Cerebellar nuclear complex (tissue), 1 donor: Measurements from ENCODE around the gene PA2G4.
"Not testable (repeated sequence)": the region's sequence is repeated elsewhere in the genome, so short reads cannot be mapped to it uniquely, and the experiment has no call there.

Experiments
- DNase-seq, 2 experiments: peaks; one replicate each; lab custom pipeline; 2025; lab: John Stamatoyannopoulos, UW

PA2G4 gene

DNA sequence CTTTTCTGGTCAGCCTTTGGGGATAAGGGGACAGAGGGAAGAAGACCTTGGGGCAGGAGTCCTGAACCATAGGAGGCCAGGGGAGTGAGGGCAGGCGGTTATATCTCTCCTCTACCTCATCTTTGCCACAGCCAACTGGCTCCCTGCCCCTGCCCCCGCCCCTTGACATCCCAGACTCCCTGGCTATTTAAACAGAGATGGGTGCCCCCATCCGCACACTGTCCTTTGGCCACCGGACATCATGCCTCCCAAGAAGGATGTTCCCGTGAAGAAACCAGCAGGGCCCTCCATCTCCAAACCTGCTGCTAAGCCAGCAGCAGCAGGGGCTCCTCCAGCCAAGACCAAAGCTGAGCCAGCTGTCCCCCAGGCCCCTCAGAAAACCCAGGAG is 49.3 kb downstream of the PA2G4 start:
- DNase-seq, result no peak

DNA sequence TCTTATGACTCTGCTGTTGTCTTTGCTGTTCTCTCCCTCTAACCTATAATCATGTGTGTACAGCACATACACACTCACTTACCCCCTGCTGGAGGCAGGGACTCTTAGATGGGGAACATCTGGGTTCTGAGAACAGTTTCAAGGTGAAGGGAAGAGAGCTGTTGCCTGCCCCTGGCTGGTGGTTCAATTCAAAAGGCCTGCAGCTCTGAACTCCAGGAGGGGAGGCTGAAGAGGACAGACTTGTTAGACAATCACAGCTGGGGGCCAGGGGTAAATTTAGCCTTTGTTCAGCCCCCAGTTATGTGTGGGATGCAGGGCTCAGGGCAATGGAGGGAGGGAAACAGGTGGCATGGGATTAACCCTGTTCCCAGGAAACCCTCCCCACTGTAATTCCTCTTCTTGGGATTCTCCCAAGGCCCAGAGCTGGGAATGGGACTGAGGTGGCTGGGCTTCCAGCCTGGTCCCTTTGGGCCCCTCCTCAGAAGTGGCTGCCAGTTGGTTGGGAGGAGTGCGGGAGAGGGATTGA is 50.0 kb downstream of the PA2G4 start:
- no peak for DNase-seq

DNA sequence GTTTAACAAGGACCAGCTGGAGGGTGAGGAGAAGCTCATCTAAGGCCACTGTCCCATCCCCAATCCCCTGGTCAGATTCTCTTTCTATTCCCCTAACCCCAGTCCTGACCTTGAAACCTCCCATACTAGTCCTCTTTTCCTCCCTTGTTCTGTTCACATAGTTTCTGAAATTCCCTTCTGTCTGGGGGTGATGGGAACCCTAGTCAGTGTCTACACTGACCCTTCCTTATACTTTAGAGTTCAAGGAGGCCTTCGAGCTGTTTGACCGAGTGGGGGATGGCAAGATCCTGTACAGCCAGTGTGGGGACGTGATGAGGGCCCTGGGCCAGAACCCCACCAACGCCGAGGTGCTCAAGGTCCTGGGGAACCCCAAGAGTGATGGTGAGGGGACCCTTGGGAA is 50.5 kb downstream of the PA2G4 start:
- no peak for DNase-seq

DNA sequence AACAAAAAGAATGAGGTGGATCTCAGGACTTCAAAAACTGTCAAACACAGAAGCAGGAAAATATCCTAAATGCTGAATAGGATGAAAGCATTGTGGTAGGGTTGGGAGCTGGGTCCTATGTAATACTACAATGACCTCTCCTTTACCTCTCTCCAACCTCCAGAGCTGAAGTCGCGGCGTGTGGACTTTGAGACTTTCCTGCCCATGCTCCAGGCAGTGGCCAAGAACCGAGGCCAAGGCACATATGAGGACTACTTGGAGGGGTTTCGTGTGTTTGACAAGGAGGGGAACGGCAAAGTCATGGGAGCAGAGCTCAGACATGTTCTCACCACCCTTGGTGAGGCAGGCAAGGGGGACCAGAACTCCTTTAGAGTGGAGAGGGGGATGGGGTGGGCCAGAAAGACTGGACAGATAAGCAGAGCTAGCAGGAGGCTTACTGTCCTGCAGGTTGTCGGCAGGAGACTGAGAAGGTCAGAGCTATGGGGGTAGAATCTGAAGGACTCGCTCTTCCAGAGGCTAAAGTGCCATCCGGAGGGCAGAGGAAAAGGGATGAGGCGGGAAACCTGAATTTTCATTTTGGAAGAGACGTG is 51.0 kb downstream of the PA2G4 start:
- no peak for DNase-seq

DNA sequence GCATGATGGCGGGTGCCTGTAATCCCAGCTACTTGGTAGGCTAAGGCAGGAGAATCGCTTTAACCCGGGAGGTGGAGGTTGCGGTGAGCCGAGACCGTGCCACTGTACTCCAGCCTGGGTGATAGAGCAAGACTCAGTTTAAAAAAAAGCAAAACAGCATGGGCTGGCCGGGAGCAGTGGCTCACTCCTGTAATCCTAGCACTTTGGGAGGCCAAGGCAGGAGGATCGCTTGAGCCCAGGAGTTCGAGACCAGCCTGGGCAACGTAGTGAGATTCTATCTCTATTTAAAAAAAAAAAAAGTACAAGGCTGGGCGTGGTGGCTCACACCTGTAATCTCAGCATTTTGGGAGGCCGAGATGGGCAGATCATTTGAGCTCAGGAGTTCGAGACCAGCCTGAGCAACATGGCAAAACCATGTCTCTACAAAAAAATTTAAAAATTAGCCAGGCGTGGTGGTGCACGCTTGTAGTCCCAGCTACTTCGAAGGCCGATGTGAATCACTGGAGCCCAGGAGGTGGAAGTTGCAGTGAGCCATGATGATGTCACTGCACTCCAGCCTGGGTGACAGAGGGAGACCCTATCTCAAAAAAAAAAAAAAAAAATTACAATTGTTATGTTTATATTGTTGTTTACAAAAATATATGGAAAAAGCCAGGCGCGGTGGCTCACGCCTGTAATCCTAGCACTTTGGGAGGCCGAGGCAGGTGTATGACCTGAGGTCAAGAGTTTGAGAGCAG is 52.3 kb downstream of the PA2G4 start:
- DNase-seq, result not testable (repeated sequence)

DNA sequence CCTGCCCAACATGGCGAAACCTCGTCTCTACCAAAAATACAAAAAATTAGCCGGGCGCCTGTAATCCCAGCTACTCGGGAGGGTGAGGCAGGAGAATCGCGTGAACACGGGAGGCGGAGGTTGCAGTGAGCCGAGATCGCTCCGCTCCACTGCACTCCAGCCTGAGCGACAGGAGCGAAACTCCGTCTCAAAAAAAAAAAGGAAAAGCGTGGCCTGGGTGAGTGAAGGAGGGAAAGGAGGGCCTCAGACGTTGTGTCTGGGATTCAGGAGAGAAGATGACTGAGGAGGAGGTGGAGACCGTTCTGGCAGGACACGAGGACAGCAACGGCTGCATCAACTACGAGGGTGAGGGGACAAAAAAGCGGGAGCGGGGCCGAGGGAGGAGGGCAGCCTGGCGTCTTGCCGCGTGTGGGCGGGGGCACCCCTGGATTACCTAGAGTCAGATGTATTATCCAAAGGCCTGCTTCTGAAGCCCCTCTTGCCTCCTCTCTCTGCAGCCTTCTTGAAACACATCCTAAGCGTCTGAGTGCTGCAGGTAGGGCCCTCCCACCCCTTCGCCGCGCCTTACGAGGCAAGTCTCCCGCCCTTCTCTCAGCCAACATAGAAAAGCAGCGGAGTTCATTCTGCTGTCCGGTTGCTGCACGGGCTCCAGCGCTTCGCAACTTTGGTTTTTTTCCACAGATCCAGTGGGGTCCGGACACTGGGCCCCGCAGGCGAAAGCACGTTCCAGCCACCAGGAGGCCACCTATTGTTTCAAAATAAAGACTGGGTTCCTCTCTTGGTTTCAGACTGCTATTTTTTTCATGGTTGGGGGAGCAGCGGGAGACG is 53.1 kb downstream of the PA2G4 start:
- peak in 1 of 2 experiments; percentile 58 for DNase-seq

DNA sequence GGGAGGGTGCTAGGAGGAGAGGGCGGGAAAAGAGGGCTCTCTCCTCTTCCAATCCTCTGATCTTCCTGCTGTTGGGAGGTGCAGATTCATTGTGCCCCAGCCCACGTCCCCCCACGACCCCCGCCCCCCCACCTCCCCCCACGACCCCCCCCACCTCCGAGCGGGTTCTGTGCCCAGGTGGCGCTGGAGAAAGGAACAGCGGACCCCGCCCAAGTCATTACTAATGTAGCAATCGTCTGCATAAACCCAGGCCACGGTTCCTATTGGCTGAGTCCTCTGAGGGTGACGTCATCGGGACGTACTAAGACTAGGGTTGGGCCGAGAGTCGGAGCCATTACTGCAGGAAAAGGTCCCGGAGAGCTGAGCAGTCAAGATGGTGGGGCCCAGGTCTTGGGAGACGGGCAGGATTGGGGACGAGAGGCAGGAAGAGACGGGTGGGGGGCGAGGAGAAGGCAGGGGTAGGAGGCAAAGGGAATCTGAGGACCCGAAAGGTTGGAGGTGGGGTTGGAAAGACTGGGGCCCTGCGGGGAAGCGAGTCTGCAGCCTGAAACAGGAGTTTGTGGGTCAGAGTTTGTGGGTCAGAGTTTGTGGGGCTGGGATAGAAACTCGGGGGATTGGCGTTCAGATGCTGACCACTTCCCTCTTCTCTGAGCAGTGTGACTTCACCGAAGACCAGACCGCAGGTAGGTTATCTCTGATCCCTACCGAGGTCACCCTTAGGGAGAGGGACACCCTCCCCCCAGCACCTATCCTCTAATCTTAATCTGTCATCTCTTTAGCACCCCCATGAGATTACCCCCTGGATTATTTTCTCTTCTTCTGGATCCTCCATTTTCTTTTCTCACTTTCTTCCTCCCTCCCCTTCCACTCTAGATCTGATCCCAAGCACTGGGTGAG is 53.9 kb downstream of the PA2G4 start, which contains the start of gene MYL6:
TSS of gene MYL6 (plus strand) at position 331 of the 897 bp plus-strand sequence. CDS start at position 374, 43 bp downstream.
- peak; percentile 89 to 91 for DNase-seq

DNA sequence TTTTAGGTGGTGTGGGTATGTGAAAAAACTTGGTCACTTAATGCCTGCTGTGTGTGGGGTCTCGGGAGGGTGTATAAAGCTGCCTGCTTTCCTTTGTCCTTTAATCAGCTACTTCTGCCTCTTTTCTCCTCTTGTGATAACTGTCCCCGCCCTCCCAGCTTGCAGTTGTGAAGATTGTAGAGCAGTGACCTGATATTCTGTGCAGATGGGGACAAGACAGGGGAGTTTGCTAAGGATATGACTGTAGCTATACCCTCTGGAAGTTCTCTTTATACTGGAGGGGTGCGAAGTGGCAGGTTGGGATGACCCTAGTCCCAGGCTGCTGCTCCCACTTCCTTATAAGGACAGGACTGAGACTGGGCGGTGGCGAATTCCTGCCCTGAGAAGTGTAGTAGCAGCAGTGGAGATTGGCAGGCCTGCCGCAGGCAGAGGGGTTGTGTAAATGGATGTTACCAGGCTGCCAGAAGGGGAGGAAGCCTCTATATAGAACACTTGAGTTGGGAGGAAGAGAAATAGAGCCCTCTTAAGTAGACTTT is 54.6 kb downstream of the PA2G4 start:
- no peak for DNase-seq

DNA sequence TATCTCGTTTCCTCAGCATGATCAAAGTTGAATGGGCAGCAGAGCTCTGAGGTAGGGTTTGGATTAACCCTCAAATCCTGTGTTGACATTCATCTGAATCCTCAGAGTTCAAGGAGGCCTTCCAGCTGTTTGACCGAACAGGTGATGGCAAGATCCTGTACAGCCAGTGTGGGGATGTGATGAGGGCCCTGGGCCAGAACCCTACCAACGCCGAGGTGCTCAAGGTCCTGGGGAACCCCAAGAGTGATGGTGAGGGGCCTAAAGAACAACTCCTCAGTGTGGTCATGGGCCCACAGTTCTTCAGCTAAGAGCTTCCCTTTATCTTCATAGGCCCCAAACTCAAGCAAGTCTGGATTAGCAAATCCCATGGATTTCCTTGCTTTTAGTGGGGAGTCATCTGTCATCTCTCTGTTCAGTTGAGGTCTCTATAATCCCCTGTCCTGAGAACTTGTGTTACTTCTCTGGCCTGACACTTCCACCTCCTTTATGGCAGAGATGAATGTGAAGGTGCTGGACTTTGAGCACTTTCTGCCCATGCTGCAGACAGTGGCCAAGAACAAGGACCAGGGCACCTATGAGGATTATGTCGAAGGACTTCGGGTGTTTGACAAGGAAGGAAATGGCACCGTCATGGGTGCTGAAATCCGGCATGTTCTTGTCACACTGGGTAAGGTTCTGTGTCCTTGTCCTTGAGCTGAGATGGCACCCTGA is 55.3 kb downstream of the PA2G4 start:
- no peak for DNase-seq

DNA sequence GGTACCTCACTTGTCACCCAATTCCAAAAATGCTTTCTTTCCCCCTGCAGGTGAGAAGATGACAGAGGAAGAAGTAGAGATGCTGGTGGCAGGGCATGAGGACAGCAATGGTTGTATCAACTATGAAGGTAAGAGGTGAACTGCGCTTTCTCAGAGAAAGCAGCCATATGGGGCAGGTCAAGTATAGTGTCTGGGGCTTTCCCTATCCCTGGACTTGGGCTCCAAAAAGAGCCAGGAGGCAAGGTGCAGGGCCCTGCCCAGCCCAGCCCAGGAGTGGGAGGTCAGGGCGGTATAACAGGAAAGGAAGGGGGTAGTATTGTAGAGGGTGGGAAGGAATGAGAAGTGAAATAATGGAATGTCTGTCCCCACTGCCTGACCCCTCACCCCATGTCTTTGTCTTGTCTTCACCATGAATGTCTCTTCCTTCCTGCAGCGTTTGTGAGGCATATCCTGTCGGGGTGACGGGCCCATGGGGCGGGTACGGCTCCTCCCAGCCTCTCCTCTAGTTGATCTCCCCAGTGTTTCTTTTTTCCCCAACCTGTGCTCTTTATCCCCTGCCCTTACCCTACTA is 55.9 kb downstream of the PA2G4 start:
- DNase-seq, result no peak

DNA sequence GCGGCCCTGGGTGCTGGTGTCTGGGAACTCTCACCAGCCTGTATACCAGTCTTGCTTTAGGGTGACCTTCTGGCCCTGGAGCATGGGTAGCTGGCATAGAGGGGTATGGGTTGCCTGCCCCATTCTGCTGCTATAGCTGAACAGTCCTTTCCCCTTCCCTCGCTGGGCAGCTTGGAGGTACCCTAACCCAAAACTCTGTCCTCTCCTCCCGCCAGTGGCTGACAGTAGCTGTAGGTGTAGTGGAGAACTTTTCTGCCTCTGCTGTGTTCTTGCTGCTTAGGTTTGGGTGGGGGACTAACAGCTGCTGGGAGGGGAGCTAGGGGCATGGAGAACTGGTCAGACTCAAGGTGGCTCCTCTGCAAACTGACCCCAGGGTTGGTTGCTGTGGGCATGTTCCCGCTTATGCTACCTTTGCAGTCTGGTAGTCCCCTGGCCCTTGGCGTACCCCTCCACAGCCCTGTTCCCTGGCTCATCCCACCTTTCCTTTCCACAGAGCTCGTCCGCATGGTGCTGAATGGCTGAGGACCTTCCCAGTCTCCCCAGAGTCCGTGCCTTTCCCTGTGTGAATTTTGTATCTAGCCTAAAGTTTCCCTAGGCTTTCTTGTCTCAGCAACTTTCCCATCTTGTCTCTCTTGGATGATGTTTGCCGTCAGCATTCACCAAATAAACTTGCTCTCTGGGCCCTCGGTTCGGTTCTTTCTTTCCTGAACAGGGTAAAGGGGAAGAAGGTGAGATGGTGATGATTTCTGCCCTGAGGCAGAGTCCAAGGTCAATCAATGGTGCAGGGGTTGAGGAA is 56.7 kb downstream of the PA2G4 start:
- no peak for DNase-seq

DNA sequence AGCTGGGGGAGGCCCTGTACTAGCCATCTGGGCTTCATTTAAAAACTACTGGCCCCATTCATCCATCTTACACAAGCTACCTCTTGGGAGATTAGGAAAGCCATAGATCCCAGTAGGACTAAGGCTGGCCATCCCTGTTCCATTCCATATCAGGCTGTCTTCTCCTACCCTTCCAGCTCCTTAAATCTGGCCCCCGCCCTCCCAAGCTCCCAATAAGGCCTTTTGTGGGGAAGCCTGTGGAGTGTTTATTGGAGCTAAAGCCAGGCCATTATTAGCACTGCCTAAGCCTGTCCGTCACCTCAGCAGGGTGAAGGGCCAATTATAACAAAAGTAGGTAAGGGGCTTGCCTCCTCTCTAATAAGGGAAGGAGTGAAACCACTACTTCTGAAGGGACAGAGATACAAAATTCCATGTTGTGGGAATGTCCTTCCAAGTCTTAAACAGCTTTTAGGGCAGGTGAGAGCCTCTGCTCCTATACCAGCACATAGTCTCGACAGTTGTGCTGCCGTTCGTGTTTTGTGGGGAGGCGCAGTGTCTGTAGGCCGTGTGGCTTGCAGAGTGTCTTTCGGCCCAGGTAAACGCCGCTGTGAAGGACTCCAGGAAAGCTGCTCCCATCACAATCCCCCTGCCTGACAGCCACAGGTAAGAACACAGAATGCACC is 57.5 kb downstream of the PA2G4 start:
- DNase-seq, result no peak

DNA sequence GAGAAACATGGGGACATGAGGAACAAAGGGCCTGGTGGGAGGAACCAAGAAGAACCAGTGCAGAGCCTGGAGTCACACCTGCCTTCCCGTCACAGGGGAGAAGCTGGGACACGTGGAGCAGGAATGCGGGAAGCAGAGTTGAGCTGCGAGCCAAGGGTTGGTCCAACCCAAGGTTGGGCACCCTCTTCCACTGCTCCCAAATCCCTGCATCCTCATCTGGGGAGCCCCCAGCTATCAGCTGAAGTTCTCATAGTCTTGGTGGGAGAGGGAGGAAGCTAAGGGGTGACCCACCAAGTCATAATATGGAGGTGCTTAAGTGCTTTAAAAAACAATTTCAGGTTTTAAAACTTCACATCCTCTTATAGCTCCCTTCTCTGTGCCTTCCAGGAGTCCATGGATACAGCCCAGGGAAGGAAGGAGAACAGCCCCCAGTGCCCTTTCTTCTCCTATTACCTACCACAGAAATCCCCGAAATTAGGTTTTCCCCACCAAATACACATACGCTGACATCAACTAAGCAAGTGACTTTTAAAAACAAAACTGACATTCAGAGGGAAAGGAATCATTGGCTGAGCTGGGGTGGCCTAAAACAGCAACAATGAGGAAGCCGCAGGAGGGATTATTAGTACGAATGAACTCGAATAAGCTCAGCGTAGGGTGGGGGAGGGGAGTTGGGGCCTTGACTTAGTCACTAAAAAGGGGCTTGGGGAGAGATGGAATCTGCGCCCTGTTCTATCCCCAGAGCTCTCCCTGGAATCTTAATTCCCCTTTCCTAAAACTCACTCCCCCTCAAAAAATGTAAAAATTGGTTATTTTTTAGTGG is 58.3 kb downstream of the PA2G4 start:
- DNase-seq, result no peak
